Heart right ventricle (tissue), 16 donors: Measurements from ENCODE around the gene PDILT. TPM values are rescaled to one million over a fixed set of nuclear protein-coding genes. Genes with fewer than 3 reads are reported as not detected.

Experiments used
- ATAC-seq, 8 donors: fragments of 200-7000 bp; cut with Tn5 transposase; one replicate each; pipeline ENCODE4 v1.9.1; 2020; ENCODE audit warnings: mild to moderate bottlenecking in 8 of 8, moderate library complexity in 8 of 8, moderate number of reproducible peaks in 1 of 8
- DNase-seq, 2 donors: peaks; one replicate each; pipeline ENCODE4 v3.0.0-alpha.2; 2020
- H3K27ac ChIP-seq, 10 donors: fragments of 200-600 bp; sonication (generic) in 2 of 10; one replicate each; pipeline versions ENCODE4 v1.5.0 to v1.8.0; 2020 to 2022; ENCODE audit warnings: mild to moderate bottlenecking in 3 of 10
- H3K27me3 ChIP-seq, 7 donors: fragments of 200-600 bp; one replicate each; pipeline ENCODE4 v1.8.0; 2021 to 2022; ENCODE audit warnings: mild to moderate bottlenecking in 2 of 7
- H3K36me3 ChIP-seq, 9 donors: fragments of 200-600 bp; sonication (generic) in 1 of 9; one replicate each; pipeline versions ENCODE4 v1.5.0 to v1.8.0; 2020 to 2022; ENCODE audit warnings: mild to moderate bottlenecking in 2 of 9
- H3K4me1 ChIP-seq, 9 donors: fragments of 200-600 bp; sonication (generic) in 1 of 9; one replicate each; pipeline versions ENCODE4 v1.5.0 to v1.8.0; 2020 to 2022; ENCODE audit warnings: mild to moderate bottlenecking in 4 of 9
- H3K4me3 ChIP-seq, 10 donors: fragments of 200-600 bp; sonication (generic) in 2 of 10; one replicate each; pipeline versions ENCODE4 v1.5.0 to v1.8.0; 2020 to 2022; ENCODE audit warnings: mild to moderate bottlenecking in 7 of 10, moderate library complexity in 2 of 10
- H3K9me3 ChIP-seq, 11 donors: fragments of 200-600 bp in 10 of 11; sonication (generic) in 2 of 11; one replicate each; pipeline versions ENCODE4 v1.5.0 to v1.8.0; 2013 to 2022; ENCODE audit warnings: mild to moderate bottlenecking in 2 of 11, control low read depth in 1 of 11, moderate library complexity in 1 of 11
- CTCF ChIP-seq, 9 donors: fragments of 200-600 bp; sonication (generic) in 2 of 9; IDR thresholded peaks; one replicate each; pipeline versions ENCODE4 v1.5.0 to v1.8.0; 2021 to 2022; ENCODE audit warnings: antibody characterized with exemption in 9 of 9, mild to moderate bottlenecking in 5 of 9, moderate library complexity in 1 of 9
- WGBS, 2 donors: extraction: QIAGEN DNeasy Blood & Tissue Kit; methylation state at CpG; one replicate each; pipeline ENCODE4 v1.1.7; 2013; ENCODE audit warnings: inconsistent platforms in 1 of 2; 5-methylcytosine and 5-hydroxymethylcytosine counted together
- intact Hi-C, 10 donors: fragments of 100-400 bp; cut with DNase I; formaldehyde crosslinking; loops; one replicate each; pipeline versions ENCODE4 v1.11.1 to v1.14.2; 2022
- polyA plus RNA-seq, 2 donors: library from polyadenylated mRNA; stranded (reverse); fragments of 200-250 nt; gene quantifications; one replicate each; pipeline ENCODE4 v1.2.3, GENCODE V29; 2013
- total RNA-seq, 10 donors: library from RNA; stranded (reverse); fragmentation: NEBNext Ultra II Directional in 3 of 10; extraction: Animal tissue kit (Norgen Biotek cat#: 25700) in 3 of 10; gene quantifications; one replicate each; pipeline versions ENCODE4 v1.2.1 to v1.2.4, GENCODE V29; 2021 to 2023
- donor health status: Arrhythmogenic right ventricular cardiomyopathy.
- donor health status: ischemic (EF 13 %, LVEDD 7.1; RV severe dilation, severe dysfunction).
- donor health status: healthy with polysubstance abuse.
- donor health status: DM: no; HTN: yes; CAD: no.
- donor health status: DM: no; HTN: no; CAD: no.
- donor health status: ischemic (EF 25% LVEDD 6.9; RV normal size, moderate dysfunction).
- donor health status: ischemic (EF 25% LVEDD 5.7; RV mildly dilated, moderate dysfunction).
- donor health status: healthy.
- donor health status: DM: yes; HTN: yes; CAD: no.
- donor health status: Ischemic cardiomyopathy.
- donor health status: ischemic (EF 35%, LVEDD 5.7; RV mildly dilated, moderate dysfunction).
- donor health status: nonischemic (EF 11% LVEDD 7.7; RV severe dilation, severe dysfunction).
- donor health status: DM: yes; HTN: yes; CAD: no.
- donor health status: PGD.
- donor health status: ischemic (EF 29% LVEDD 5.4; RV normal size, mild dysfunction).
- donor health status: nonischemic (EF 23%, LVEDD 6.1; RV moderate dilation, normal function).

Gene PDILT
- total and polyA plus RNA-seq, 12 donors: not detected

GRCh38 chr16:20317117-20317516 lies 87.4 kb downstream of the PDILT start:
- Histone ChIP-seq H3K9me3 (no peaks in the 10 kb centered on the region), H3K27me3 (peaks cover 0 to 24% (median 11%) of the 10 kb centered on the region in 7 donors), H3K36me3 (no peaks in the 10 kb centered on the region), H3K4me1 (no peaks in the 10 kb centered on the region), H3K4me3 (no peak overlapping the region), H3K27ac (no peak overlapping the region)
- ATAC-seq (no peak), DNase-seq (no peak)
- TF ChIP-seq CTCF (IDR thresholded peaks at IDR 0.05): no peak
- intact Hi-C loops: no loop called here
- WGBS, 2 donors: 53 to 63% methylated on average over 8 of the region's 8 CpGs

- ATAC-seq: no peak
- 52 to 67% methylated on average over 5 of the region's 5 CpGs for WGBS, 2 donors
- Histone ChIP-seq H3K36me3 (no peaks in the 10 kb centered on the region), H3K9me3 (peaks cover 0 to under 1% (median 0%) of the 10 kb centered on the region in 11 donors), H3K4me1 (no peaks in the 10 kb centered on the region), H3K4me3 (no peak overlapping the region), H3K27ac (no peak overlapping the region), H3K27me3 (peaks cover 0 to 24% (median 11%) of the 10 kb centered on the region in 7 donors)
- TF ChIP-seq CTCF (IDR thresholded peaks at IDR 0.05): no peak
- DNase-seq: no peak
- intact Hi-C loops: no loop called here
Measured at GRCh38 chr16:20316715-20317114, 87.8 kb downstream of the PDILT start.

- WGBS, 2 donors: 92 to 93% methylated on average over 6 of the region's 6 CpGs
- peaks cover 0 to 5% (median 0%) of the 10 kb centered on the region in 11 donors for H3K9me3 ChIP-seq
- H3K36me3 ChIP-seq: no peaks in the 10 kb centered on the region
- peaks cover 0 to 24% (median 11%) of the 10 kb centered on the region in 7 donors for H3K27me3 ChIP-seq
- no peak for ATAC-seq
- intact Hi-C loops: no loop called here
- no peak for DNase-seq
- no peak overlapping the region for H3K27ac ChIP-seq
- no peak for TF ChIP-seq CTCF (IDR thresholded peaks at IDR 0.05)
- H3K4me3 ChIP-seq: no peak overlapping the region
- H3K4me1 ChIP-seq: no peaks in the 10 kb centered on the region
Measured at GRCh38 chr16:20315764-20316163, 88.8 kb downstream of the PDILT start.

- ATAC-seq: no peak
- intact Hi-C loops: no loop called here
- no peak overlapping the region for H3K27ac ChIP-seq
- no peak for DNase-seq
- peaks cover 0 to 18% (median 11%) of the 10 kb centered on the region in 7 donors for H3K27me3 ChIP-seq
- TF ChIP-seq CTCF (IDR thresholded peaks at IDR 0.05): no peak
- no peak overlapping the region for H3K4me3 ChIP-seq
- WGBS, 2 donors: 89 to 93% methylated on average over 3 of the region's 3 CpGs
- peaks cover 0 to 5% (median 0%) of the 10 kb centered on the region in 11 donors for H3K9me3 ChIP-seq
- H3K36me3 ChIP-seq: no peaks in the 10 kb centered on the region
- H3K4me1 ChIP-seq: no peaks in the 10 kb centered on the region
Measured at GRCh38 chr16:20314575-20314974, 90.0 kb downstream of the PDILT start.
